Mesenchymal stem cell (in vitro differentiated cells and primary cell): ENCODE data around the gene ZFHX3.

Source experiments
- DNase-seq: peaks from one replicate; pipeline ENCODE4 v3.0.0-alpha.2; 2013
- H2AFZ ChIP-seq: one replicate; pipeline ENCODE4 v1.6.1; 2013; ENCODE audit warnings: low read depth, mild to moderate bottlenecking, control low read depth, inconsistent platforms, low read length, moderate library complexity
- H2AK5ac ChIP-seq: 2 replicates; pipeline ENCODE4 v1.6.1; 2013; ENCODE audit warnings: low read length, moderate library complexity, mild to moderate bottlenecking, inconsistent platforms; ENCODE audit not compliant: severe bottlenecking
- H2BK120ac ChIP-seq: one replicate; pipeline ENCODE4 v1.6.1; 2013; ENCODE audit warnings: low read depth, mild to moderate bottlenecking, inconsistent platforms, low read length, moderate library complexity
- H2BK12ac ChIP-seq, 2 experiments: one replicate each; pipeline ENCODE4 v1.6.1; 2013; ENCODE audit warnings: inconsistent platforms in 2 of 2, low read length in 2 of 2, mild to moderate bottlenecking in 2 of 2, moderate library complexity in 2 of 2, control low read depth in 1 of 2
- H2BK15ac ChIP-seq: one replicate; pipeline ENCODE4 v1.6.1; 2013; ENCODE audit warnings: mild to moderate bottlenecking, low read depth, inconsistent platforms; ENCODE audit not compliant: poor library complexity, severe bottlenecking
- H2BK5ac ChIP-seq: 2 replicates; pipeline ENCODE4 v1.6.1; 2013; ENCODE audit warnings: low read depth, mild to moderate bottlenecking, low read length, control low read depth, inconsistent platforms; ENCODE audit not compliant: poor library complexity, severe bottlenecking
- H3K14ac ChIP-seq, 2 experiments: one replicate each; pipeline ENCODE4 v1.6.1; 2013; ENCODE audit warnings: inconsistent platforms in 2 of 2, low read length in 2 of 2, control low read depth in 1 of 2, mild to moderate bottlenecking in 1 of 2, moderate library complexity in 1 of 2
- H3K18ac ChIP-seq, 2 experiments: one replicate each; pipeline ENCODE4 v1.6.1; 2013; ENCODE audit warnings: inconsistent platforms in 2 of 2, low read length in 2 of 2, control low read depth in 1 of 2, low read depth in 1 of 2, mild to moderate bottlenecking in 1 of 2
- H3K23ac ChIP-seq, 2 experiments: one replicate each; pipeline ENCODE4 v1.6.1; 2013; ENCODE audit warnings: inconsistent platforms in 2 of 2, low read length in 2 of 2, mild to moderate bottlenecking in 2 of 2, moderate library complexity in 2 of 2, control low read depth in 1 of 2
- H3K27ac ChIP-seq: 2 replicates; pipeline ENCODE4 v1.5.1; 2013; ENCODE audit warnings: mild to moderate bottlenecking, moderate library complexity, low read length, control low read depth, inconsistent platforms; ENCODE audit not compliant: poor library complexity, severe bottlenecking
- H3K27me3 ChIP-seq, 2 experiments: 2 replicates each; pipeline versions ENCODE4 v1.6.1 to v1.7.0; 2013; ENCODE audit warnings: low read length in 2 of 2, mild to moderate bottlenecking in 2 of 2, moderate library complexity in 2 of 2, control low read depth in 1 of 2, inconsistent platforms in 1 of 2; ENCODE audit not compliant: control insufficient read depth in 1 of 2, insufficient read depth in 1 of 2
- H3K36me3 ChIP-seq, 2 experiments: 2 replicates each; pipeline versions ENCODE4 v1.6.1 to v1.7.0; 2013; ENCODE audit warnings: low read length in 2 of 2, control low read depth in 1 of 2, inconsistent platforms in 1 of 2, low read depth in 1 of 2, mild to moderate bottlenecking in 1 of 2; ENCODE audit not compliant: insufficient read depth in 2 of 2, control insufficient read depth in 1 of 2
- H3K4ac ChIP-seq, 2 experiments: one replicate each; pipeline ENCODE4 v1.6.1; 2013; ENCODE audit warnings: inconsistent platforms in 2 of 2, low read length in 2 of 2, mild to moderate bottlenecking in 2 of 2, moderate library complexity in 2 of 2, control low read depth in 1 of 2, low read depth in 1 of 2
- H3K4me1 ChIP-seq: 2 replicates; pipeline ENCODE4 v1.6.1; 2013; ENCODE audit warnings: low read depth, low read length, control low read depth; ENCODE audit not compliant: control insufficient read depth, insufficient read depth
- H3K4me2 ChIP-seq: 2 replicates; pipeline ENCODE4 v1.6.1; 2013; ENCODE audit warnings: low read length, mild to moderate bottlenecking, inconsistent platforms; ENCODE audit not compliant: poor library complexity, severe bottlenecking
- H3K4me3 ChIP-seq, 2 experiments: 2 replicates each; pipeline versions ENCODE4 v1.5.1 to v1.7.0; 2013; ENCODE audit warnings: low read length in 2 of 2, mild to moderate bottlenecking in 2 of 2, control low read depth in 1 of 2, low read depth in 1 of 2; ENCODE audit not compliant: insufficient read depth in 1 of 2
- H3K79me1 ChIP-seq: replicated peaks from 2 replicates; pipeline ENCODE4 v1.6.1; 2013; ENCODE audit warnings: mild to moderate bottlenecking, control low read depth, low read length, inconsistent platforms; ENCODE audit not compliant: poor library complexity, severe bottlenecking
- H3K9ac ChIP-seq: 2 replicates; pipeline ENCODE4 v1.7.0; 2013; ENCODE audit warnings: mild to moderate bottlenecking, low read length, moderate library complexity
- H3K9me3 ChIP-seq: 2 replicates; pipeline ENCODE4 v1.7.0; 2013; ENCODE audit warnings: mild to moderate bottlenecking, low read length; ENCODE audit not compliant: control insufficient read depth
- H4K8ac ChIP-seq: one replicate; pipeline ENCODE4 v1.6.1; 2013; ENCODE audit warnings: inconsistent platforms, mild to moderate bottlenecking, low read length, moderate library complexity
- H4K91ac ChIP-seq: one replicate; pipeline ENCODE4 v1.6.1; 2013; ENCODE audit warnings: mild to moderate bottlenecking, low read length, inconsistent platforms
- WGBS: methylation state at CpG from one replicate; pipeline ENCODE4 v1.1.7; 2013; ENCODE audit warnings: mixed read lengths; 5-methylcytosine and 5-hydroxymethylcytosine counted together

The ZFHX3 gene

GRCh38 chr16:72950669-72951068 lies 97.3 kb downstream of the ZFHX3 start:
- H3K27me3 ChIP-seq = no peaks in the 10 kb centered on the region
- peaks cover 27% of the 10 kb centered on the region for H3K79me1 ChIP-seq
- no peak overlapping the region for H2BK120ac ChIP-seq
- no peaks in the 10 kb centered on the region for H3K9me3 ChIP-seq
- peaks cover 20 to 28% of the 10 kb centered on the region in 2 experiments for H3K36me3 ChIP-seq
- no peak overlapping the region for H2BK15ac ChIP-seq
- H4K91ac ChIP-seq = peak overlapping the region; percentile 43
- no peak overlapping the region for H3K23ac ChIP-seq
- no peak overlapping the region for H2AK5ac ChIP-seq
- 98% methylated on average over 20 of the region's 20 CpGs for WGBS
- no peak overlapping the region for H2BK5ac ChIP-seq
- H2BK12ac ChIP-seq = no peak overlapping the region
- no peak overlapping the region for H3K18ac ChIP-seq
- no peak for DNase-seq
- no peak overlapping the region for H4K8ac ChIP-seq
- H3K14ac ChIP-seq = no peak overlapping the region
- no peak overlapping the region for H3K27ac ChIP-seq
- H3K9ac ChIP-seq = no peak overlapping the region
- H3K4me2 ChIP-seq = no peak overlapping the region
- no peak overlapping the region for H2AFZ ChIP-seq
- H3K4me3 ChIP-seq = no peak overlapping the region
- H3K4ac ChIP-seq = no peak overlapping the region
- peaks cover 21% of the 10 kb centered on the region for H3K4me1 ChIP-seq

- no peak overlapping the region for H2BK15ac ChIP-seq
- H3K36me3 ChIP-seq = peaks cover 20 to 28% of the 10 kb centered on the region in 2 experiments
- no peak overlapping the region for H3K18ac ChIP-seq
- no peak overlapping the region for H3K14ac ChIP-seq
- H2AFZ ChIP-seq = no peak overlapping the region
- H3K9ac ChIP-seq = no peak overlapping the region
- H3K27ac ChIP-seq = no peak overlapping the region
- no peaks in the 10 kb centered on the region for H3K27me3 ChIP-seq
- H3K4me2 ChIP-seq = no peak overlapping the region
- H4K91ac ChIP-seq = no peak overlapping the region
- H3K9me3 ChIP-seq = no peaks in the 10 kb centered on the region
- no peak overlapping the region for H2BK120ac ChIP-seq
- H3K4ac ChIP-seq = no peak overlapping the region
- WGBS = 91% methylated on average over 17 of the region's 17 CpGs
- H3K79me1 ChIP-seq = peaks cover 28% of the 10 kb centered on the region
- H2BK5ac ChIP-seq = no peak overlapping the region
- H3K4me3 ChIP-seq = no peak overlapping the region
- no peak overlapping the region for H4K8ac ChIP-seq
- H3K23ac ChIP-seq = no peak overlapping the region
- DNase-seq = no peak
- H2AK5ac ChIP-seq = no peak overlapping the region
- peaks cover 17% of the 10 kb centered on the region for H3K4me1 ChIP-seq
- no peak overlapping the region for H2BK12ac ChIP-seq
Observed at GRCh38 chr16:72948238-72948829, 99.6 kb downstream of the ZFHX3 start.

- no peak for DNase-seq
- Histone ChIP-seq H2BK120ac (no peak overlapping the region), H3K9me3 (no peaks in the 10 kb centered on the region), H3K4ac (no peak overlapping the region), H3K36me3 (peaks cover 20 to 28% of the 10 kb centered on the region in 2 experiments), H2BK5ac (no peak overlapping the region), H3K23ac (no peak overlapping the region), H3K27ac (no peak overlapping the region), H3K27me3 (no peaks in the 10 kb centered on the region), H2BK12ac (no peak overlapping the region), H2BK15ac (no peak overlapping the region), H3K4me3 (no peak overlapping the region), H3K79me1 (peaks cover 30% of the 10 kb centered on the region), H4K8ac (no peak overlapping the region), H3K4me1 (peaks cover 15% of the 10 kb centered on the region), H2AK5ac (no peak overlapping the region), H3K4me2 (peak overlapping the region; percentile 24), H3K18ac (no peak overlapping the region), H2AFZ (no peak overlapping the region), H3K9ac (peak overlapping the region; percentile 31), H4K91ac (no peak overlapping the region), H3K14ac (no peak overlapping the region)
- WGBS = 84% methylated on average over 21 of the region's 26 CpGs
Observed at GRCh38 chr16:72947379-72948237, 100.3 kb downstream of the ZFHX3 start.

GRCh38 chr16:72946474-72947194 lies 101.3 kb downstream of the ZFHX3 start:
- Histone ChIP-seq H3K4ac (no peak overlapping the region), H2AFZ (no peak overlapping the region), H3K23ac (no peak overlapping the region), H2BK120ac (no peak overlapping the region), H3K27ac (no peak overlapping the region), H2AK5ac (no peak overlapping the region), H3K4me2 (no peak overlapping the region), H2BK5ac (no peak overlapping the region), H3K9ac (no peak overlapping the region), H3K4me3 (no peak overlapping the region), H2BK15ac (no peak overlapping the region), H3K27me3 (no peaks in the 10 kb centered on the region), H3K9me3 (no peaks in the 10 kb centered on the region), H4K8ac (no peak overlapping the region), H3K14ac (peak overlapping the region in 1 of 2 experiments; percentile 79), H3K36me3 (peaks cover 20 to 31% of the 10 kb centered on the region in 2 experiments), H2BK12ac (no peak overlapping the region), H3K18ac (peak overlapping the region in 1 of 2 experiments; percentile 44), H4K91ac (no peak overlapping the region), H3K4me1 (peaks cover 10% of the 10 kb centered on the region), H3K79me1 (peaks cover 31% of the 10 kb centered on the region)
- WGBS = 93% methylated on average over 15 of the region's 15 CpGs
- DNase-seq = no peak
